ENCODE results near the gene CDH4. TPM values are rescaled to one million over a fixed set of nuclear protein-coding genes. Genes with fewer than 3 reads are reported as not detected.

Gene CDH4
- total and polyA plus RNA-seq, 2 donors (not counting 3 experiments of a cell fraction or from before 2014, with no cell fraction given): 0.17 to 0.51 TPM

DNA sequence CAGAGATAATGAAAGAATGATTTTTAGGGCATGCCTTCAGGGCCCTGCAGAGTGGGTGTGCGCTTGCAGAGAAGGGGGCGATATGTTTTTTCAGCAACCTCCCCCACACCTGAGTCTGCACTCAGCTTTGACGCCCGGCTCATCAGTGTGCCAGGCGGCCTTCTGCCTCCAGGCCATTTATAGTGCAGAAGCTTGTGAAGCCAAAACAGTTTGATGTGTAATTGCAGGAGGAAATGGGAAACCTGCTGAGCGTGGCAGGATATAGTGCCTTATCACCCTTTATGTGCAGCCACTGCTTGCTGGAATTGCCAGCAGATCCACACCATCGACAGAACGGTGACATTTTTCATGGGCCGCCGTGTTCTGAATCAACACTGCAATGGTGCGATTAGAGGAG lies 178.2 kb downstream of the CDH4 start:
- Histone ChIP-seq H4K20me1 (replicated peaks; ENCODE audit: control insufficient read depth, extremely low read depth, insufficient read depth, low read length) (no peaks in the 10 kb centered on the region), H3K4me1 (ENCODE audit: control insufficient read depth, extremely low read depth, insufficient read depth, low read length) (no peaks in the 10 kb centered on the region), H3K4me3 (replicated peaks in 1 of 3; ENCODE audit: insufficient read depth in 1 of 3, low read depth in 1 of 3, low read length in 3 of 3) (no peak overlapping the region), H3K27me3 (ENCODE audit: control insufficient read depth in 2 of 2, insufficient read depth in 2 of 2, low read length in 2 of 2) (no peaks in the 10 kb centered on the region), H3K36me3 (ENCODE audit: control insufficient read depth in 2 of 2, extremely low read depth in 1 of 2, insufficient read depth in 2 of 2, low read length in 2 of 2) (no peaks in the 10 kb centered on the region), H3K4me2 (ENCODE audit: insufficient read depth, low read length) (no peak overlapping the region), H3K9me3 (replicated peaks; ENCODE audit: control insufficient read depth, insufficient read depth, low read length) (peaks cover 4% of the 10 kb centered on the region), H3K9me1 (replicated peaks; ENCODE audit: control insufficient read depth, extremely low read depth, insufficient read depth, low read length) (no peaks in the 10 kb centered on the region), H2AFZ (ENCODE audit: low read depth, low read length) (no peak overlapping the region), H3K79me2 (ENCODE audit: control insufficient read depth, insufficient read depth, low read length) (no peaks in the 10 kb centered on the region), H3K9ac (replicated peaks; ENCODE audit: extremely low read depth, insufficient read depth, low read length) (no peak overlapping the region), H3K27ac (ENCODE audit: insufficient read depth, low read depth, low read length) (no peak overlapping the region)
- no TSS peak for BruUV-seq (replicated peaks)
- TF ChIP-seq JUN (IDR thresholded peaks at IDR 0.05; ENCODE audit: borderline replicate concordance, insufficient read depth, insufficient read length, low read depth) (no peak), GATA2 (IDR thresholded peaks at IDR 0.05; ENCODE audit: insufficient read depth, insufficient read length, low read depth, low read length) (no peak), FOS (IDR thresholded peaks at IDR 0.05; ENCODE audit: borderline replicate concordance, insufficient read depth, low read length) (no peak), EZH2 (IDR thresholded peaks at IDR 0.05; ENCODE audit: borderline replicate concordance, low read depth, low read length, severe bottlenecking) (no peak), POLR2A (IDR thresholded peaks at IDR 0.05; ENCODE audit: low read depth, low read length) (no peak), MYC (IDR thresholded peaks at IDR 0.05; ENCODE audit: low read depth, low read length) (no peak), POLR2AphosphoS5 (IDR thresholded peaks at IDR 0.05; ENCODE audit: insufficient read depth, low read depth, low read length) (no peak)
- TF ChIP-seq, protein P1, sequence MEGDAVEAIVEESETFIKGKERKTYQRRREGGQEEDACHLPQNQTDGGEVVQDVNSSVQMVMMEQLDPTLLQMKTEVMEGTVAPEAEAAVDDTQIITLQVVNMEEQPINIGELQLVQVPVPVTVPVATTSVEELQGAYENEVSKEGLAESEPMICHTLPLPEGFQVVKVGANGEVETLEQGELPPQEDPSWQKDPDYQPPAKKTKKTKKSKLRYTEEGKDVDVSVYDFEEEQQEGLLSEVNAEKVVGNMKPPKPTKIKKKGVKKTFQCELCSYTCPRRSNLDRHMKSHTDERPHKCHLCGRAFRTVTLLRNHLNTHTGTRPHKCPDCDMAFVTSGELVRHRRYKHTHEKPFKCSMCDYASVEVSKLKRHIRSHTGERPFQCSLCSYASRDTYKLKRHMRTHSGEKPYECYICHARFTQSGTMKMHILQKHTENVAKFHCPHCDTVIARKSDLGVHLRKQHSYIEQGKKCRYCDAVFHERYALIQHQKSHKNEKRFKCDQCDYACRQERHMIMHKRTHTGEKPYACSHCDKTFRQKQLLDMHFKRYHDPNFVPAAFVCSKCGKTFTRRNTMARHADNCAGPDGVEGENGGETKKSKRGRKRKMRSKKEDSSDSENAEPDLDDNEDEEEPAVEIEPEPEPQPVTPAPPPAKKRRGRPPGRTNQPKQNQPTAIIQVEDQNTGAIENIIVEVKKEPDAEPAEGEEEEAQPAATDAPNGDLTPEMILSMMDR (IDR thresholded peaks at IDR 0.05; ENCODE audit: extremely low read depth in 1 of 2, insufficient read depth in 1 of 2, low read depth in 1 of 2, low read length in 2 of 2): no peak
- TF ChIP-seq, protein P2, sequence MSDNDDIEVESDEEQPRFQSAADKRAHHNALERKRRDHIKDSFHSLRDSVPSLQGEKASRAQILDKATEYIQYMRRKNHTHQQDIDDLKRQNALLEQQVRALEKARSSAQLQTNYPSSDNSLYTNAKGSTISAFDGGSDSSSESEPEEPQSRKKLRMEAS (IDR thresholded peaks at IDR 0.05; ENCODE audit: insufficient read depth, insufficient read length): no peak
- ChIA-PET CTCF (no interaction called here), POLR2A (no interaction called here)
- dilution Hi-C loops (cut with MboI; ENCODE audit: extremely low pct_ligation_motif_present, low sequenced_read_pairs): no loop called here
- DNase-seq (ENCODE audit: low read depth, low spot score) (no peak), FAIRE-seq (no peak)
- intact Hi-C loops (cut with micrococcal nuclease): no loop called here

Measured in endothelial cell of umbilical vein (primary cell).